HG03064 (cell line): ENCODE measurements around the gene NTSR1.

Experiments
- ATAC-seq: cut with Tn5 transposase; IDR thresholded peaks from one replicate; pipeline ENCODE4 v1.9.1; 2021; ENCODE audit warnings: low read depth; ENCODE audit not compliant: unreplicated experiment

The NTSR1 gene

GRCh38 chr20:62708591-62709536, at the start of gene NTSR1:
TSS of gene NTSR1 (plus strand) at chr20:62708836. CDS start at chr20:62709208, 372 bp downstream.
- ATAC-seq: no peak

- no peak for ATAC-seq
These were observed 49.0 kb upstream of the NTSR1 start for GRCh38 chr20:62659488-62660239.

- ATAC-seq: no peak
These were observed 48.4 kb upstream of the NTSR1 start for GRCh38 chr20:62660240-62660615.

- ATAC-seq: no peak
These were observed 47.9 kb upstream of the NTSR1 start for GRCh38 chr20:62660768-62661167.

GRCh38 chr20:62661647-62662046, 47.0 kb upstream of the NTSR1 start:
- no peak for ATAC-seq

- no peak for ATAC-seq
These were observed 46.2 kb upstream of the NTSR1 start for GRCh38 chr20:62662422-62662821.

- ATAC-seq: no peak
These were observed 45.3 kb upstream of the NTSR1 start for GRCh38 chr20:62663145-62664018.

- no peak for ATAC-seq
These were observed 44.3 kb upstream of the NTSR1 start for GRCh38 chr20:62664019-62664971.

GRCh38 chr20:62665153-62665754, 43.4 kb upstream of the NTSR1 start:
- no peak for ATAC-seq

GRCh38 chr20:62665826-62666735, 42.6 kb upstream of the NTSR1 start:
- no peak for ATAC-seq

GRCh38 chr20:62666736-62667529, 41.7 kb upstream of the NTSR1 start:
- no peak for ATAC-seq

- no peak for ATAC-seq
These were observed 40.9 kb upstream of the NTSR1 start for GRCh38 chr20:62667530-62668440.

- ATAC-seq: no peak
These were observed 40.1 kb upstream of the NTSR1 start for GRCh38 chr20:62668441-62669027.

- no peak for ATAC-seq
These were observed 39.4 kb upstream of the NTSR1 start for GRCh38 chr20:62669249-62669648.

- ATAC-seq: no peak
These were observed 38.5 kb upstream of the NTSR1 start for GRCh38 chr20:62670156-62670555.

GRCh38 chr20:62670998-62671397, 37.6 kb upstream of the NTSR1 start:
- no peak for ATAC-seq
